SH-SY5Y (cell line): ENCODE data around the gene GOLGA6A.

Experiments used
- GATA2 ChIP-seq: IDR thresholded peaks from 2 replicates; pipeline ENCODE4 v1.6.1; 2011; ENCODE audit warnings: mild to moderate bottlenecking, low read depth, low read length
- GATA3 ChIP-seq: IDR thresholded peaks from 2 replicates; pipeline ENCODE4 v1.6.1; 2011; ENCODE audit warnings: low read depth, mild to moderate bottlenecking, low read length, moderate library complexity

DNA sequence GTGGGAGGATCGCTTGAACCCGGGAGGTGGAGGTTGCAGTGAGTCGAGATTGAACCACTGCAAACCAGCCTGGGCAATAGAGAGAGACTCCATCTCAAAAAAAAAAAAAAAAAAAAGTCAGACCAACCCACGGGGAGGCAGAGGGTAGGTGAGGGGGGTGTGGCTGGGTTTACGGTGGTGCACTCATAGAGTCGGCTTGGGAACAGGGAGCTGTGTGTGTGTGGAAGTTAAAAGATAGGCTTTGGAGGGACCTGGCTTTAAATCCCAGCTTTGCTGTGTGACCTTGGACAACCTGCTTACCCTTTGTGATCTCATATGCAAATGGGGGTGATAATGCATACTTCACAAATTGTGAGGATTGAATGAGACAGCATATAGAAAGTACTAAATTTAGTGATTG lies 38.1 kb upstream of the GOLGA6A start:
- no peak for TF ChIP-seq GATA2
- TF ChIP-seq GATA3: no peak
